Measurements from ENCODE around the gene EEIG1.

Gene EEIG1

GRCh38 chr9:128001779-128002298, 21.1 kb upstream of the EEIG1 start:
- Histone ChIP-seq H3K4me2 (ENCODE audit: low read depth, low read length, poor library complexity, severe bottlenecking) (no peak overlapping the region), H3K79me2 (ENCODE audit: insufficient read depth, low read length) (no peaks in the 10 kb centered on the region), H3K27me3 (ENCODE audit: low read length) (no peaks in the 10 kb centered on the region), H3K9ac (ENCODE audit: low read length) (no peak overlapping the region), H3K9me3 (ENCODE audit: insufficient read depth, low read length) (no peaks in the 10 kb centered on the region), H3K36me3 (ENCODE audit: low read length) (no peaks in the 10 kb centered on the region), H3K9me2 (replicated peaks; ENCODE audit: insufficient read depth, low read length) (no peaks in the 10 kb centered on the region), H4K20me1 (ENCODE audit: low read depth, low read length) (no peaks in the 10 kb centered on the region), H3K27ac (ENCODE audit: low read depth, low read length) (no peak overlapping the region), H3K4me3 (ENCODE audit: insufficient read depth, low read length, poor library complexity, severe bottlenecking) (no peak overlapping the region), H2AFZ (ENCODE audit: low read depth, low read length, severe bottlenecking) (no peak overlapping the region), H3F3A (ENCODE audit: insufficient read depth) (no peaks in the 10 kb centered on the region; the same call in 1 of the 2 replicates)
- TF ChIP-seq CTCF (IDR thresholded peaks at IDR 0.05; ENCODE audit: insufficient read depth, low read length, poor library complexity, severe bottlenecking): no peak
- no peak for TF ChIP-seq EZH2phosphoT487 (conservative IDR thresholded peaks at IDR 0.05; ENCODE audit: low read length)

DNA sequence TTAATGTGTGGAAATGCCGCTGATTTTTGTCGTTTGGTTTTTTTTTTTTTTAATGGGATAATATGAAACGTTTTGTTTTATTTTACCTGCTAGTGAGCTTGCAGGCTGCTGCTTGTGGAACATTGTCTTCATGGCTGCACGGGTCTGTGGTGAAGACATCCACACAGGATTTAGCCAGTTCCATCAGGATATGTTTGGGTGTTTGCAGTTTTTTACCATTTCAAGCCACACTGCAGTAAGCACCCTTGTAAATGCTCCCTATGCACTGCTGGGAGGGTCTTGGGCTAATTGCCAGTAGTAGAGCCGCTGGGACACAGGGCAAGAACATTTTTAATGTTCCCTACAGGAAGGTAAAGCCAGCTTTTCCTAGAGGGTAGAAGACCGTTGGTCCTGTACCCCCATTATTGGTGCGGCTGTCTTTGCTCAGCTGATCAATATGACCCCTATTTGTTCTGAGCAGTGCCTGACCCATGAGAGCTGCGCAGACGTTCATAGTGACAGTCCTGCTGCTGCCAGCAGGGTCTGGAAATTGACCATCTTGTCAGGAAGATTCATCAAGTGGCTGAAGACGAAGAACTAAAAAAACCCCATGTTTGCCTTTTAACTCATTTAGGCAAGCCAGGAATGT, 20.5 kb upstream of the EEIG1 start:
- H3K36me3 ChIP-seq (ENCODE audit: low read length): no peaks in the 10 kb centered on the region
- H3K4me3 ChIP-seq (ENCODE audit: insufficient read depth, low read length, poor library complexity, severe bottlenecking): no peak overlapping the region
- no peaks in the 10 kb centered on the region for H3K9me2 ChIP-seq (replicated peaks; ENCODE audit: insufficient read depth, low read length)
- no peak overlapping the region for H3K4me2 ChIP-seq (ENCODE audit: low read depth, low read length, poor library complexity, severe bottlenecking)
- H3K27ac ChIP-seq (ENCODE audit: low read depth, low read length): no peak overlapping the region
- H3K27me3 ChIP-seq (ENCODE audit: low read length): no peaks in the 10 kb centered on the region
- H3K9me3 ChIP-seq (ENCODE audit: insufficient read depth, low read length): no peaks in the 10 kb centered on the region
- no peaks in the 10 kb centered on the region; the same call in 1 of the 2 replicates for H3F3A ChIP-seq (ENCODE audit: insufficient read depth)
- no peaks in the 10 kb centered on the region for H3K79me2 ChIP-seq (ENCODE audit: insufficient read depth, low read length)
- H3K9ac ChIP-seq (ENCODE audit: low read length): no peak overlapping the region
- no peak overlapping the region for H2AFZ ChIP-seq (ENCODE audit: low read depth, low read length, severe bottlenecking)
- H4K20me1 ChIP-seq (ENCODE audit: low read depth, low read length): no peaks in the 10 kb centered on the region
- TF ChIP-seq CTCF (IDR thresholded peaks at IDR 0.05; ENCODE audit: insufficient read depth, low read length, poor library complexity, severe bottlenecking) (no peak), EZH2phosphoT487 (conservative IDR thresholded peaks at IDR 0.05; ENCODE audit: low read length) (no peak)

DNA sequence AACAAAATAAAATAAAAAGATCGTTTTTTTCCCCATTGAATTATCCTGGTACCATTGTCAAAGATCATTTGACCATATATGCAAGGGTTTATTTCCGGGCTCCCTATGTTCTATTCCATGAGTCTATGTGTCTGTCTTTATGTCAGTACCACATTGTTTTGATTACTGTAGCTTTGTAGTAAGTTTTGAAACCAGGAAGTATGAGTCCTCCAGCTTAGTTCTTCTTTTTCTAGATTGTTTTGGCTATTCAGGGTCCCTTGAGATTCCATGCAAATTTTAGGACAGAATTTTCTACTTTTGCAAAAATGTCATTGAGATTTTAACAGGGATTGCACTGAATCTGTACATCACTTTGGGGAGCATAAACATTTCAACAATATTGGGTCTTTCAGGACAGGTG, 18.7 kb upstream of the EEIG1 start:
- TF ChIP-seq EZH2phosphoT487 (conservative IDR thresholded peaks at IDR 0.05; ENCODE audit: low read length) (no peak), CTCF (IDR thresholded peaks at IDR 0.05; ENCODE audit: insufficient read depth, low read length, poor library complexity, severe bottlenecking) (no peak)
- no peaks in the 10 kb centered on the region for H4K20me1 ChIP-seq (ENCODE audit: low read depth, low read length)
- no peak overlapping the region for H2AFZ ChIP-seq (ENCODE audit: low read depth, low read length, severe bottlenecking)

More for the DNA sequence above, 18.7 kb upstream of the EEIG1 start:
- Histone ChIP-seq H3K9me3 (ENCODE audit: insufficient read depth, low read length) (no peaks in the 10 kb centered on the region), H3K27me3 (ENCODE audit: low read length) (no peaks in the 10 kb centered on the region), H3K27ac (ENCODE audit: low read depth, low read length) (no peak overlapping the region), H3K36me3 (ENCODE audit: low read length) (no peaks in the 10 kb centered on the region), H3K9ac (ENCODE audit: low read length) (no peak overlapping the region), H3K4me3 (ENCODE audit: insufficient read depth, low read length, poor library complexity, severe bottlenecking) (no peak overlapping the region), H3F3A (ENCODE audit: insufficient read depth) (no peaks in the 10 kb centered on the region; the same call in 1 of the 2 replicates), H3K9me2 (replicated peaks; ENCODE audit: insufficient read depth, low read length) (no peaks in the 10 kb centered on the region), H3K4me2 (ENCODE audit: low read depth, low read length, poor library complexity, severe bottlenecking) (no peak overlapping the region), H3K79me2 (ENCODE audit: insufficient read depth, low read length) (no peaks in the 10 kb centered on the region)

All from SU-DHL-6 (cell line).